ENCODE results near the gene BRI3BP. TPM values are rescaled to one million over a fixed set of nuclear protein-coding genes. Genes with fewer than 3 reads are reported as not detected.
A peak's percentile ranks its signal among the peaks of the same experiment; 100 is the strongest.

Gene BRI3BP
- total RNA-seq, 1 experiment from 2014 or later: 31.9 TPM

DNA sequence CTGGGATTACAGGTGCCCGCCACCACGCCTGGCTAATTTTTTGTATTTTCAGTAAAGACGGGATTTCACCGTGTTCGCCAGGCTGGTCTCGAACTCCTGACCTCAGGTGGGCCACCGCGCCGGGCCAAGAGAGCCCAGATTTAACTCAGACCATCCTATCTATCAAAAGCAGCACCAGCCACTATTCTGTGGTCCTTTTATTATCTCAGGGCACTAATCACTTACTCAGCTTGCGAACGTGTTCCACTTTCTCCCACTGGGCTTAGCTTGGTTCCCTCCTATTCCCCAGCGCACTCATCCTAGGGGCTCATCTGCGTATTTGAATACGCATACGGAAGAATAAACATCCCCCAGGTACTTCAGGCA is 55.6 kb downstream of the BRI3BP start:
- BruUV-seq (replicated peaks): TSS peak; percentile 79
- Histone ChIP-seq H3K27ac (ENCODE audit: low read length) (no peak overlapping the region), H4K20me1 (ENCODE audit: low read length) (no peaks in the 10 kb centered on the region), H2AFZ (ENCODE audit: low read length) (peak overlapping the region; percentile 93), H3K79me2 (ENCODE audit: low read length) (no peaks in the 10 kb centered on the region), H3K9me3 (ENCODE audit: low read length) (no peaks in the 10 kb centered on the region), H3K4me1 (ENCODE audit: insufficient read depth, low read length) (no peaks in the 10 kb centered on the region), H3F3A (ENCODE audit: low read length, unreplicated experiment) (no peaks in the 10 kb centered on the region), H3K9ac (ENCODE audit: low read length) (no peak overlapping the region), H3K9me2 (replicated peaks; ENCODE audit: low read length) (no peaks in the 10 kb centered on the region), H3K4me2 (ENCODE audit: low read length) (peak overlapping the region; percentile 82), H3K4me3 (ENCODE audit: low read length) (peak overlapping the region; percentile 78), H3K36me3 (ENCODE audit: low read depth, low read length) (no peaks in the 10 kb centered on the region), H3K27me3 (ENCODE audit: low read length) (no peaks in the 10 kb centered on the region)
- intact Hi-C loops (cut with micrococcal nuclease): loop anchor here (1.0 to 5.0 kb wide), 2 partner anchors 16 to 57 kb away; partner anchors contain the start of genes AACS and BRI3BP
- ATAC-seq (peak; percentile 10), DNase-seq (no peak)
- CTCF ChIA-PET: interaction anchor here (0.6 kb wide), 1 partner anchor 269 kb away, joined by 3 read pairs; no protein-coding TSS in a partner anchor
- POLR2A ChIA-PET (ENCODE audit: unreplicated experiment): interaction anchor here (1.0 kb wide), 1 partner anchor 15 kb away, joined by 12 read pairs; no protein-coding TSS in a partner anchor
- TF ChIP-seq, protein P1, sequence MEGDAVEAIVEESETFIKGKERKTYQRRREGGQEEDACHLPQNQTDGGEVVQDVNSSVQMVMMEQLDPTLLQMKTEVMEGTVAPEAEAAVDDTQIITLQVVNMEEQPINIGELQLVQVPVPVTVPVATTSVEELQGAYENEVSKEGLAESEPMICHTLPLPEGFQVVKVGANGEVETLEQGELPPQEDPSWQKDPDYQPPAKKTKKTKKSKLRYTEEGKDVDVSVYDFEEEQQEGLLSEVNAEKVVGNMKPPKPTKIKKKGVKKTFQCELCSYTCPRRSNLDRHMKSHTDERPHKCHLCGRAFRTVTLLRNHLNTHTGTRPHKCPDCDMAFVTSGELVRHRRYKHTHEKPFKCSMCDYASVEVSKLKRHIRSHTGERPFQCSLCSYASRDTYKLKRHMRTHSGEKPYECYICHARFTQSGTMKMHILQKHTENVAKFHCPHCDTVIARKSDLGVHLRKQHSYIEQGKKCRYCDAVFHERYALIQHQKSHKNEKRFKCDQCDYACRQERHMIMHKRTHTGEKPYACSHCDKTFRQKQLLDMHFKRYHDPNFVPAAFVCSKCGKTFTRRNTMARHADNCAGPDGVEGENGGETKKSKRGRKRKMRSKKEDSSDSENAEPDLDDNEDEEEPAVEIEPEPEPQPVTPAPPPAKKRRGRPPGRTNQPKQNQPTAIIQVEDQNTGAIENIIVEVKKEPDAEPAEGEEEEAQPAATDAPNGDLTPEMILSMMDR (conservative IDR thresholded peaks at IDR 0.05; ENCODE audit: low read depth, low read length): no peak
- TF ChIP-seq EZH2 (IDR thresholded peaks at IDR 0.05; ENCODE audit: low read length, unreplicated experiment): no peak

DNA sequence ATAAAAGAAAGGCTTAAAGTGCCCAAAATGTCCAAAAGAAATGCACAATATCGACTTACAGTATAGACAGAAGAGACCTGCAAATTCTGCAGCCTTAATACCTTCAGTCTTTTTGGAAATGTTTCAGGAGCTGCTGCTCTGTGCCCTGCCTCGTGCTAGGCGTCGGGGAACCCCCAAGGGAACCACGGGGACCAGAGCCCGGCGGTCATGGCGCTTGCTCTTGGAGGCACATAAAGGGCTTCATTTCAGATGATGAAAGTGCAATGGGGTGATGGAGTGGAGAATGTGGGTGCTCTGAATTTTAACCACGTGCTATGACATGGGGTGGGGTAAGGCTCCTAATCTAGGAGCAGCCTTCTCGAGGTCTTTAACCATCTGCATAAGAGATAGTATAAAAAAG is 57.0 kb downstream of the BRI3BP start:
- intact Hi-C loops (cut with micrococcal nuclease): no loop called here
- H3K4me3 ChIP-seq (ENCODE audit: low read length): no peak overlapping the region
- no peaks in the 10 kb centered on the region for H3F3A ChIP-seq (ENCODE audit: low read length, unreplicated experiment)
- no peaks in the 10 kb centered on the region for H3K9me3 ChIP-seq (ENCODE audit: low read length)
- no peak overlapping the region for H2AFZ ChIP-seq (ENCODE audit: low read length)
- no peaks in the 10 kb centered on the region for H3K4me1 ChIP-seq (ENCODE audit: insufficient read depth, low read length)
- BruUV-seq (replicated peaks): no TSS peak
- no peaks in the 10 kb centered on the region for H3K79me2 ChIP-seq (ENCODE audit: low read length)
- ChIA-PET POLR2A (ENCODE audit: unreplicated experiment) (no interaction called here), CTCF (no interaction called here)
- H3K9ac ChIP-seq (ENCODE audit: low read length): no peak overlapping the region
- ATAC-seq (no peak), DNase-seq (no peak)
- no peaks in the 10 kb centered on the region for H3K27me3 ChIP-seq (ENCODE audit: low read length)
- no peaks in the 10 kb centered on the region for H3K9me2 ChIP-seq (replicated peaks; ENCODE audit: low read length)
- TF ChIP-seq EZH2phosphoT487 (IDR thresholded peaks at IDR 0.05; ENCODE audit: borderline replicate concordance, low read length): no peak
- TF ChIP-seq, protein P1 (conservative IDR thresholded peaks at IDR 0.05; ENCODE audit: low read depth, low read length): no peak
- TF ChIP-seq EZH2 (IDR thresholded peaks at IDR 0.05; ENCODE audit: low read length, unreplicated experiment): no peak
- H3K36me3 ChIP-seq (ENCODE audit: low read depth, low read length): no peaks in the 10 kb centered on the region
- H3K4me2 ChIP-seq (ENCODE audit: low read length): no peak overlapping the region
- no peaks in the 10 kb centered on the region for H4K20me1 ChIP-seq (ENCODE audit: low read length)
- H3K27ac ChIP-seq (ENCODE audit: low read length): no peak overlapping the region

DNA sequence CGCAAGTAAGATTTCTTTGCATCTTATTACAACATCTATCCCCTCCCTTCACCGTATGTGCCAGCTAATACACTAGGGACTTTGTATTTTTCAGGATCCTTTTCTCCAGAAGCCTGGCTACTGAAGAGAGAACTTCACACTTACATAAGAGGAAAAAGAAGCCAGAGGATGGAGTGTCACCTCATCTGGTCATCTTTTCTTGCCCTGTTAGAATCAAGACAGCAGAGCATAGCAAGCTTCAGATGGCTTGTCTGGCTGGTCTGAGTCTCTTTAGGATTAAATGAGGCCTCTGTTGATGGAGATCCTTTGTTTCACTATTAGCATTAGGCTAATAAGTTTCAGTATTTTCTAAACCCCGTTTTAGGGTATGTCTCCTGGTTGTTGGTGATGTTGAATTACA is 57.4 kb downstream of the BRI3BP start:
- CTCF ChIA-PET: no interaction called here

More for the DNA sequence above, 57.4 kb downstream of the BRI3BP start:
- TF ChIP-seq EZH2phosphoT487 (IDR thresholded peaks at IDR 0.05; ENCODE audit: borderline replicate concordance, low read length) (no peak), EZH2 (IDR thresholded peaks at IDR 0.05; ENCODE audit: low read length, unreplicated experiment) (no peak)
- TF ChIP-seq, protein P1 (conservative IDR thresholded peaks at IDR 0.05; ENCODE audit: low read depth, low read length): no peak
- H3K36me3 ChIP-seq (ENCODE audit: low read depth, low read length): no peaks in the 10 kb centered on the region
- H3F3A ChIP-seq (ENCODE audit: low read length, unreplicated experiment): no peaks in the 10 kb centered on the region
- no peak overlapping the region for H2AFZ ChIP-seq (ENCODE audit: low read length)
- no peaks in the 10 kb centered on the region for H3K9me2 ChIP-seq (replicated peaks; ENCODE audit: low read length)
- POLR2A ChIA-PET (ENCODE audit: unreplicated experiment): no interaction called here
- H4K20me1 ChIP-seq (ENCODE audit: low read length): no peaks in the 10 kb centered on the region
- no peaks in the 10 kb centered on the region for H3K27me3 ChIP-seq (ENCODE audit: low read length)
- DNase-seq: no peak
- H3K27ac ChIP-seq (ENCODE audit: low read length): no peak overlapping the region
- no peaks in the 10 kb centered on the region for H3K79me2 ChIP-seq (ENCODE audit: low read length)
- no peaks in the 10 kb centered on the region for H3K4me1 ChIP-seq (ENCODE audit: insufficient read depth, low read length)
- H3K9me3 ChIP-seq (ENCODE audit: low read length): no peaks in the 10 kb centered on the region
- H3K4me2 ChIP-seq (ENCODE audit: low read length): no peak overlapping the region
- H3K9ac ChIP-seq (ENCODE audit: low read length): no peak overlapping the region
- no peak for ATAC-seq
- BruUV-seq (replicated peaks): no TSS peak
- no peak overlapping the region for H3K4me3 ChIP-seq (ENCODE audit: low read length)
- intact Hi-C loops (cut with micrococcal nuclease): no loop called here
